Measurements from ENCODE around the gene OPRL1. TPM values are rescaled to one million over a fixed set of nuclear protein-coding genes. Genes with fewer than 3 reads are reported as not detected.

The OPRL1 gene
- total RNA-seq, 4 donors from 2014 or later = 0.54 to 0.94 (median 0.68) TPM

DNA sequence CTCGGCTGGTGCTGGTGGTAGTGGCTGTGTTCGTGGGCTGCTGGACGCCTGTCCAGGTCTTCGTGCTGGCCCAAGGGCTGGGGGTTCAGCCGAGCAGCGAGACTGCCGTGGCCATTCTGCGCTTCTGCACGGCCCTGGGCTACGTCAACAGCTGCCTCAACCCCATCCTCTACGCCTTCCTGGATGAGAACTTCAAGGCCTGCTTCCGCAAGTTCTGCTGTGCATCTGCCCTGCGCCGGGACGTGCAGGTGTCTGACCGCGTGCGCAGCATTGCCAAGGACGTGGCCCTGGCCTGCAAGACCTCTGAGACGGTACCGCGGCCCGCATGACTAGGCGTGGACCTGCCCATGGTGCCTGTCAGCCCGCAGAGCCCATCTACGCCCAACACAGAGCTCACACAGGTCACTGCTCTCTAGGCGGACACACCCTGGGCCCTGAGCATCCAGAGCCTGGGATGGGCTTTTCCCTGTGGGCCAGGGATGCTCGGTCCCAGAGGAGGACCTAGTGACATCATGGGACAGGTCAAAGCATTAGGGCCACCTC, 18.7 kb downstream of the OPRL1 start:
- 94 to 98% methylated on average over 17 to 28 of the region's 28 CpGs for WGBS, 2 donors
- no peak for DNase-seq
- TF ChIP-seq CTCF (IDR thresholded peaks at IDR 0.05) = no peak
- no peak for TF ChIP-seq POLR2A (IDR thresholded peaks at IDR 0.05)
- no peaks in the 10 kb centered on the region for H3K36me3 ChIP-seq
- no peaks in the 10 kb centered on the region for H3K27me3 ChIP-seq
- no peak overlapping the region for H3K27ac ChIP-seq
- no peaks in the 10 kb centered on the region for H3K9me3 ChIP-seq
- intact Hi-C loops (cut with DNase I) = no loop called here
- H3K4me1 ChIP-seq = peaks cover 11% of the 10 kb centered on the region in 2 donors
- H3K4me3 ChIP-seq (replicated peaks in 1 of 3) = no peak overlapping the region

DNA sequence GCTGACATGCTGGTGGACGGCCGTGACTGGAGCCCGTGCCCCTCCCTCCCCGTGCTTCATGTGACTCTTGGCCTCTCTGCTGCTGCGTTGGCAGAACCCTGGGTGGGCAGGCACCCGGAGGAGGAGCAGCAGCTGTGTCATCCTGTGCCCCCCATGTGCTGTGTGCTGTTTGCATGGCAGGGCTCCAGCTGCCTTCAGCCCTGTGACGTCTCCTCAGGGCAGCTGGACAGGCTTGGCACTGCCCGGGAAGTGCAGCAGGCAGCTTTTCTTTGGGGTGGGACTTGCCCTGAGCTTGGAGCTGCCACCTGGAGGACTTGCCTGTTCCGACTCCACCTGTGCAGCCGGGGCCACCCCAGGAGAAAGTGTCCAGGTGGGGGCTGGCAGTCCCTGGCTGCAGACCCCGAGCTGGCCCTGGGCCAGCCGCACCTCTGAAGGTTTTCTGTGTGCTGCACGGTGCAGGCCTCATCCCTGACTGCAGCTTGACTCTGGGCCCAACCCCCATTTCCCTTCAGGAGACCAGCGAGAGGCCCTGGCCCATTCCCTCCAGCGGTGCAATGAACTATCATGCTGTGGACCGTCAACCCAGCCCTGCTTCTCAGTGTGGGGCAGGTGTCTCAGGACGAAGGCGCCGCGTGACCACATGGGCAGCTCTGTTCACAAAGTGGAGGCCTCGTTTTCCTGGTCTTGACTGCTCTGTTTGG, 19.4 kb downstream of the OPRL1 start:
- intact Hi-C loops (cut with DNase I) = no loop called here
- 80 to 85% methylated on average over 7 to 10 of the region's 21 CpGs for WGBS, 2 donors
- Histone ChIP-seq H3K27ac (no peak overlapping the region), H3K4me1 (peaks cover 11% of the 10 kb centered on the region in 2 donors), H3K9me3 (no peaks in the 10 kb centered on the region), H3K4me3 (replicated peaks in 1 of 3) (no peak overlapping the region), H3K27me3 (no peaks in the 10 kb centered on the region), H3K36me3 (no peaks in the 10 kb centered on the region)
- no peak for TF ChIP-seq CTCF (IDR thresholded peaks at IDR 0.05)
- no peak for TF ChIP-seq POLR2A (IDR thresholded peaks at IDR 0.05)
- no peak for DNase-seq

DNA sequence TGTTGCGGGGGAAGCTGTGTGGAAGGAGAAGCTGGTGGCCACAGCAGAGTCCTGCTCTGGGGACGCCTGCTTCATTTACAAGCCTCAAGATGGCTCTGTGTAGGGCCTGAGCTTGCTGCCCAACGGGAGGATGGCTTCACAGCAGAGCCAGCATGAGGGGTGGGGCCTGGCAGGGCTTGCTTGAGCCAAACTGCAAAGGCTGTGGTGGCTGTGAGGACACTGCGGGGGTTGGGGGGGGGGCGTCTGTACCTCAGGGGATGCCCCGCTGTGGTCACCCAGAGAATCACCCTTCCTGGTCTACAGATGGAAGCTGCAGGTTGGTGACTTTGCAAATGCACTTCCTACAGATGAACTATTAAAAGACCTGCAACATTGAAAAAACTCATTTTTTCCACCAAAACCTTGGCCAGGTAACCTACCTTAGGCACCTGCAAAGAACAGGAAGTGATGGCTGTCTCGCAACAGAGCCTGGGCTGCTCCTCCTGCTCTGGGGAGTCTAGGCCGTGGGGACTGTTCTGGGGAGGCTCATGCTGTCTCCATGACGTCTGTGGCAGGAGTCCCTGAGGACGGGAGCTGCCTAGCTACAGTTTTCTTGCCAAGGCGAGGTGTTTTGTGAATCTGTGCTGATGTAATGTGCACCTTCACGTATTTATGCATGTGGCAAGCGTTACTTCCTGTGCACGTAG, 20.1 kb downstream of the OPRL1 start:
- Histone ChIP-seq H3K36me3 (no peaks in the 10 kb centered on the region), H3K4me3 (replicated peaks in 1 of 3) (no peak overlapping the region), H3K9me3 (no peaks in the 10 kb centered on the region), H3K4me1 (peaks cover 11% of the 10 kb centered on the region in 2 donors), H3K27me3 (no peaks in the 10 kb centered on the region), H3K27ac (no peak overlapping the region)
- no peak for DNase-seq
- WGBS, 2 donors = 81 to 89% methylated on average over 13 to 14 of the region's 14 CpGs
- intact Hi-C loops (cut with DNase I) = no loop called here
- TF ChIP-seq CTCF (IDR thresholded peaks at IDR 0.05) = no peak
- no peak for TF ChIP-seq POLR2A (IDR thresholded peaks at IDR 0.05)

- DNase-seq = no peak
- Histone ChIP-seq H3K9me3 (no peaks in the 10 kb centered on the region), H3K27me3 (no peaks in the 10 kb centered on the region), H3K4me3 (replicated peaks in 1 of 3) (no peak overlapping the region), H3K36me3 (no peaks in the 10 kb centered on the region), H3K4me1 (peaks cover 11% of the 10 kb centered on the region in 2 donors), H3K27ac (no peak overlapping the region)
- WGBS, 2 donors = 69 to 72% methylated on average over 3 to 4 of the region's 4 CpGs
- intact Hi-C loops (cut with DNase I) = no loop called here
- no peak for TF ChIP-seq CTCF (IDR thresholded peaks at IDR 0.05)
- no peak for TF ChIP-seq POLR2A (IDR thresholded peaks at IDR 0.05)
These were observed 20.6 kb downstream of the OPRL1 start for GRCh38 chr20:64100566-64100888.
